ENCODE data around the gene RHOXF2. TPM values are rescaled to one million over a fixed set of nuclear protein-coding genes. Genes with fewer than 3 reads are reported as not detected.
A peak's percentile ranks its signal among the peaks of the same experiment; 100 is the strongest.

Gene RHOXF2
- total and polyA plus RNA-seq, 2 donors from 2014 or later, result not detected

DNA sequence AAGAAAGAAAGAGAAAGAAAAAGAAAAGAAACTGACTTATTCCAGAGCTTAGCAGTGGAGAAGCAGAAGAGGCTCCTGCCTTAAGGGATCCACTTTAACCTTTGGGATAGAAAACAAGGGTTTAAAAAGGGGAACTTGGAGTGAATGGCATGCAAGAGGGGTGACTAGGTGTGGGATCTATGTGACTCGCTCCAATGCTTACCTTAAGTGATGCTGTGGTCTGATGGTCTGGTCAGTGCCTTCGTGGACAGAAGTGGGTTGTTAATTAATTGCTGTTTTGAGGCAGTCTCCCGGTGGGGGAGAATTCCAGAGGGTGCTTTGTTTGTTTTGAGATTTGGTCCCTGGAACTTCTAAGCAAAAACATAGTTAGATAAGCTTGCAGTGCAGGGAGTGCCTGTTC lies 21.6 kb upstream of the RHOXF2 start:
- no peak for FAIRE-seq
- H3K9me3 ChIP-seq (ENCODE audit: control insufficient read depth in 2 of 3, insufficient read depth in 1 of 3, low read length in 3 of 3), result no peaks in the 10 kb centered on the region
- no peak overlapping the region for H3K4me3 ChIP-seq (ENCODE audit: low read length in 3 of 3)
- intact Hi-C loops (cut with DNase I), result no loop called here
- no peaks in the 10 kb centered on the region for H3K27me3 ChIP-seq (ENCODE audit: control insufficient read depth, insufficient read depth, low read length)
- no peak for TF ChIP-seq CTCF (IDR thresholded peaks at IDR 0.05; ENCODE audit: borderline replicate concordance, extremely low read depth, insufficient read depth)
- H3K9ac ChIP-seq (ENCODE audit: low read length in 3 of 3), result no peak overlapping the region
- H3K4me1 ChIP-seq (ENCODE audit: control insufficient read depth in 2 of 3, insufficient read depth in 2 of 3, low read depth in 1 of 3, low read length in 3 of 3), result no peaks in the 10 kb centered on the region
- no peak overlapping the region for H3K27ac ChIP-seq (ENCODE audit: low read depth in 2 of 2, low read length in 2 of 2)
- DNase-seq, result no peak
- no peaks in the 10 kb centered on the region for H3K36me3 ChIP-seq (ENCODE audit: control insufficient read depth in 2 of 3, insufficient read depth in 3 of 3, low read length in 3 of 3)

DNA sequence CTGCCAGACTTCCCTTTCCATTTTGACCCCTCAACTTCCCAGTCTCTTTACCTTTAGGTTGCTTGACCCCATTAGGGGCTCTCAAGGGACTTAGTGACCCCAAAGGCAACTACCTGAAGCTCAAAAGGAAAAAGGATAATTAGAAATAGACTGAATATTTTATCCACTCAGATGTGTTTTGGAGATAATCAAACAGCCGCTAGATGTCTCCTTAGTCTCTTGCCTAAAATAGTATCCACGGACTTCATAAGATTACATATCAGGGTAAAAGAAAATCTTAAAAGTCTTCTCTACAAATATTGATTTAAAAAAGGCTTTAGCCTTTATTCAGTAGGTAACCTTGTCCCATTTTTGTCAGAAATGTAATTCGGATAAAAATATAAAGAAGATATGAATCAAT lies 21.0 kb upstream of the RHOXF2 start:
- no peak overlapping the region for H3K4me3 ChIP-seq (ENCODE audit: low read length in 3 of 3)
- no peak overlapping the region for H3K9ac ChIP-seq (ENCODE audit: low read length in 3 of 3)
- FAIRE-seq, result peak; percentile 87
- no peaks in the 10 kb centered on the region for H3K4me1 ChIP-seq (ENCODE audit: control insufficient read depth in 2 of 3, insufficient read depth in 2 of 3, low read depth in 1 of 3, low read length in 3 of 3)
- no peak for TF ChIP-seq CTCF (IDR thresholded peaks at IDR 0.05; ENCODE audit: borderline replicate concordance, extremely low read depth, insufficient read depth)
- no peak overlapping the region for H3K27ac ChIP-seq (ENCODE audit: low read depth in 2 of 2, low read length in 2 of 2)
- no peaks in the 10 kb centered on the region for H3K36me3 ChIP-seq (ENCODE audit: control insufficient read depth in 2 of 3, insufficient read depth in 3 of 3, low read length in 3 of 3)
- H3K9me3 ChIP-seq (ENCODE audit: control insufficient read depth in 2 of 3, insufficient read depth in 1 of 3, low read length in 3 of 3), result no peaks in the 10 kb centered on the region
- DNase-seq, result no peak
- no peaks in the 10 kb centered on the region for H3K27me3 ChIP-seq (ENCODE audit: control insufficient read depth, insufficient read depth, low read length)
- intact Hi-C loops (cut with DNase I), result no loop called here

DNA sequence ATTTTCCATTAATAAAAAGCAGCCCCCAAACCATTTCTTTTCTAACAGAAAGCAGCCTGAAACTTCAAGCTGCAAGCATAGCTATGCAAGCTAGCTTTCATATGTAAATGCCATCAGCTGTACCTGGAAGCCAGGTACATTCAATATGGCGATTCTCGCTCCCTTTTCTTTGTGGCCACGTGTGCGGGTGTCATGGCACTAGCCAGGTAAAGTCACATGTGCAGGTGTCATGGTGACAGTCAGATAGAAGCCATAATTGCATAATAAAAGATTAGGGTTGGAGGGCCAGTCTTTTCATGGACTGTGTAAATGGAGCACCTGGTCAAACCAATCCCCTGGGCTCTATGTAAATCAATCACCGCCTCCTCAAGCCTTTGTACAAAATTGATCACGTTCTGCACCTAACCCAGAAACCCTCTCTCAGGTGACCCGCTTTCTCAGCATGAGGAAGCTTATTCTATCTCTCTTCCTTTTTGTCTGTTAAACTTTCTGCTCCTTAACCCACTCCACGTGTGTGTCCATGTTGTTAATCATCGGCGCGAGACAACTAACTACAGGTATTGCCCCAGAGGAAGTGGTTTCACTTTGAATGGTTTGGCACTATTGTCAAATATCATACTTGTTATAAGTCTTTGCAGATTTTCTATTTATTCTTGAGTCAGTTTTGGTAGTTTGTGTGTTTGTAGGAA lies 18.0 kb upstream of the RHOXF2 start:
- no peak overlapping the region for H3K27ac ChIP-seq (ENCODE audit: low read depth in 2 of 2, low read length in 2 of 2)
- H3K9me3 ChIP-seq (ENCODE audit: control insufficient read depth in 2 of 3, insufficient read depth in 1 of 3, low read length in 3 of 3), result no peaks in the 10 kb centered on the region
- H3K4me3 ChIP-seq (ENCODE audit: low read length in 3 of 3), result no peak overlapping the region
- H3K27me3 ChIP-seq (ENCODE audit: control insufficient read depth, insufficient read depth, low read length), result no peaks in the 10 kb centered on the region
- FAIRE-seq (no peak), DNase-seq (no peak)
- H3K4me1 ChIP-seq (ENCODE audit: control insufficient read depth in 2 of 3, insufficient read depth in 2 of 3, low read depth in 1 of 3, low read length in 3 of 3), result no peaks in the 10 kb centered on the region
- intact Hi-C loops (cut with DNase I), result no loop called here
- no peaks in the 10 kb centered on the region for H3K36me3 ChIP-seq (ENCODE audit: control insufficient read depth in 2 of 3, insufficient read depth in 3 of 3, low read length in 3 of 3)
- TF ChIP-seq CTCF (IDR thresholded peaks at IDR 0.05; ENCODE audit: borderline replicate concordance, extremely low read depth, insufficient read depth), result no peak
- H3K9ac ChIP-seq (ENCODE audit: low read length in 3 of 3), result no peak overlapping the region

All from kidney (tissue), 14 donors.